DND-41 (cell line): Measurements from ENCODE around the gene SNAP29.

ENCODE experiments used
- ATAC-seq: fragments of 200-7000 bp; cut with Tn5 transposase; 3 replicates; pipeline ENCODE4 v1.9.1; 2021; ENCODE audit warnings: low read depth; ENCODE audit not compliant: insufficient read depth
- DNase-seq: peaks from one replicate; pipeline ENCODE4 v3.0.0-alpha.2; 2020
- H2AFZ ChIP-seq: 2 replicates; pipeline ENCODE4 v1.6.0; 2012; ENCODE audit warnings: low read depth, low read length
- H3K27ac ChIP-seq: 2 replicates; pipeline ENCODE4 v1.5.1; 2012; ENCODE audit warnings: low read length, inconsistent platforms
- H3K27me3 ChIP-seq: fragments of 200-600 bp; sonication (generic); 2 replicates; pipeline ENCODE4 v1.6.0; 2012; ENCODE audit warnings: low read length, mild to moderate bottlenecking, inconsistent platforms; ENCODE audit not compliant: insufficient read depth, poor library complexity
- H3K36me3 ChIP-seq: 2 replicates; pipeline ENCODE4 v1.5.1; 2012; ENCODE audit warnings: low read length, inconsistent platforms; ENCODE audit not compliant: insufficient read depth
- H3K4me1 ChIP-seq: 2 replicates; pipeline ENCODE4 v1.5.1; 2012; ENCODE audit warnings: mild to moderate bottlenecking, low read length; ENCODE audit not compliant: insufficient read depth
- H3K4me2 ChIP-seq: 2 replicates; pipeline ENCODE4 v1.6.0; 2012; ENCODE audit warnings: mild to moderate bottlenecking, moderate library complexity, low read length, inconsistent platforms; ENCODE audit not compliant: insufficient read depth
- H3K4me3 ChIP-seq, 2 experiments: fragments of 200-600 bp in 1 of 2; shearing (Covaris generic) in 1 of 2; 2 replicates each; pipeline ENCODE4 v1.5.1; 2012 to 2016; ENCODE audit warnings: inconsistent platforms in 2 of 2, low read length in 2 of 2, mild to moderate bottlenecking in 2 of 2, low read depth in 1 of 2, moderate library complexity in 1 of 2
- H3K79me2 ChIP-seq: 2 replicates; pipeline ENCODE4 v1.6.0; 2012; ENCODE audit warnings: low read length, inconsistent platforms; ENCODE audit not compliant: insufficient read depth
- H3K9ac ChIP-seq: 2 replicates; pipeline ENCODE4 v1.6.0; 2012; ENCODE audit warnings: low read depth, mild to moderate bottlenecking, inconsistent platforms, low read length, moderate library complexity
- H3K9me3 ChIP-seq: 2 replicates; pipeline ENCODE4 v1.5.1; 2012; ENCODE audit warnings: low read length, moderate library complexity, mild to moderate bottlenecking, inconsistent platforms; ENCODE audit not compliant: insufficient read depth, severe bottlenecking
- H4K20me1 ChIP-seq: 2 replicates; pipeline ENCODE4 v1.6.0; 2012; ENCODE audit warnings: low read length; ENCODE audit not compliant: insufficient read depth
- CTCF ChIP-seq: IDR thresholded peaks from 2 replicates; pipeline ENCODE4 v1.5.1; 2012; ENCODE audit warnings: borderline replicate concordance, low read length, moderate library complexity, mild to moderate bottlenecking; ENCODE audit not compliant: poor library complexity, severe bottlenecking; ENCODE audit errors: extremely low read depth
- EZH2 ChIP-seq: IDR thresholded peaks from 3 replicates; pipeline ENCODE4 v1.6.1; 2012; ENCODE audit warnings: borderline replicate concordance, low read depth, mild to moderate bottlenecking, moderate library complexity, low read length, inconsistent platforms; ENCODE audit not compliant: severe bottlenecking

SNAP29 gene

GRCh38 chr22:20843501-20843900, 15.3 kb upstream of the SNAP29 start:
- H2AFZ ChIP-seq = no peak overlapping the region
- H3K27ac ChIP-seq = no peak overlapping the region
- TF ChIP-seq EZH2 (no peak), CTCF (no peak)
- no peak overlapping the region for H3K4me2 ChIP-seq
- peaks cover 97% of the 10 kb centered on the region for H3K79me2 ChIP-seq
- no peaks in the 10 kb centered on the region for H3K27me3 ChIP-seq
- no peak overlapping the region for H3K4me3 ChIP-seq
- no peaks in the 10 kb centered on the region for H3K4me1 ChIP-seq
- H4K20me1 ChIP-seq = peaks cover 53% of the 10 kb centered on the region
- ATAC-seq (no peak), DNase-seq (no peak)
- H3K9ac ChIP-seq = no peak overlapping the region
- no peaks in the 10 kb centered on the region for H3K36me3 ChIP-seq
- H3K9me3 ChIP-seq = no peaks in the 10 kb centered on the region

GRCh38 chr22:20844055-20845037, 14.5 kb upstream of the SNAP29 start:
- Histone ChIP-seq H3K27me3 (no peaks in the 10 kb centered on the region), H3K27ac (no peak overlapping the region), H3K9ac (no peak overlapping the region), H3K9me3 (no peaks in the 10 kb centered on the region), H2AFZ (no peak overlapping the region), H3K4me1 (no peaks in the 10 kb centered on the region), H3K4me2 (no peak overlapping the region), H4K20me1 (peaks cover 54% of the 10 kb centered on the region), H3K36me3 (no peaks in the 10 kb centered on the region), H3K79me2 (peaks cover 97% of the 10 kb centered on the region), H3K4me3 (no peak overlapping the region)
- no peak for ATAC-seq
- TF ChIP-seq EZH2 = no peak
- no peak for TF ChIP-seq CTCF
- DNase-seq = no peak

- H4K20me1 ChIP-seq = peaks cover 54% of the 10 kb centered on the region
Measured at GRCh38 chr22:20847318-20847822, 11.4 kb upstream of the SNAP29 start.

More at GRCh38 chr22:20847318-20847822, 11.4 kb upstream of the SNAP29 start:
- ATAC-seq (no peak), DNase-seq (no peak)
- no peak overlapping the region for H3K9ac ChIP-seq
- H3K4me1 ChIP-seq = no peaks in the 10 kb centered on the region
- no peak overlapping the region for H3K4me3 ChIP-seq
- no peaks in the 10 kb centered on the region for H3K9me3 ChIP-seq
- H2AFZ ChIP-seq = no peak overlapping the region
- no peak overlapping the region for H3K4me2 ChIP-seq
- TF ChIP-seq CTCF (no peak), EZH2 (no peak)
- no peak overlapping the region for H3K27ac ChIP-seq
- peaks cover 95% of the 10 kb centered on the region for H3K79me2 ChIP-seq
- H3K27me3 ChIP-seq = no peaks in the 10 kb centered on the region
- H3K36me3 ChIP-seq = no peaks in the 10 kb centered on the region
